ENCODE results near the gene ITGB4.

DNA sequence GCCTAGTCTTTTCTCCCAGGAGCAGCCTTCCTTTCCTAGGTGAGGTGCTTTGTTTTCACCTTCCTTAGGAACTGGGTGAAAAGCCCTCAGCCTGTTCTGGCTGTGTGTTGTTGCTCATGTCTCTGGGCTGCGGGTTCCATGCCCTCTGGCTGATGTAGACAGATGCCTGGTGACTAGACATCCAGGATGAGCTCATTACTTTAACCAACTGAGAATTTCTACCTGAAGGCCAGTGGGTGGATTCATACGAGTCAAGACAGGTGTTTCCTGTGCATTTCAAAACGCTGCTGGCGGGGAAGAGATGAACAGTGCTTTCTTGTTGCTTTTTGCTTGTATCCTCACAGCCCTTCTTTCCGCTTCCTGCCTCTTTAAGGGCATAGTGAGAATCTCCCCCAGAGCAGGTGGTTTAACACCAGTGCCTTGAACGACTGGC, 31.8 kb upstream of the ITGB4 start:
- TF ChIP-seq, protein P1, sequence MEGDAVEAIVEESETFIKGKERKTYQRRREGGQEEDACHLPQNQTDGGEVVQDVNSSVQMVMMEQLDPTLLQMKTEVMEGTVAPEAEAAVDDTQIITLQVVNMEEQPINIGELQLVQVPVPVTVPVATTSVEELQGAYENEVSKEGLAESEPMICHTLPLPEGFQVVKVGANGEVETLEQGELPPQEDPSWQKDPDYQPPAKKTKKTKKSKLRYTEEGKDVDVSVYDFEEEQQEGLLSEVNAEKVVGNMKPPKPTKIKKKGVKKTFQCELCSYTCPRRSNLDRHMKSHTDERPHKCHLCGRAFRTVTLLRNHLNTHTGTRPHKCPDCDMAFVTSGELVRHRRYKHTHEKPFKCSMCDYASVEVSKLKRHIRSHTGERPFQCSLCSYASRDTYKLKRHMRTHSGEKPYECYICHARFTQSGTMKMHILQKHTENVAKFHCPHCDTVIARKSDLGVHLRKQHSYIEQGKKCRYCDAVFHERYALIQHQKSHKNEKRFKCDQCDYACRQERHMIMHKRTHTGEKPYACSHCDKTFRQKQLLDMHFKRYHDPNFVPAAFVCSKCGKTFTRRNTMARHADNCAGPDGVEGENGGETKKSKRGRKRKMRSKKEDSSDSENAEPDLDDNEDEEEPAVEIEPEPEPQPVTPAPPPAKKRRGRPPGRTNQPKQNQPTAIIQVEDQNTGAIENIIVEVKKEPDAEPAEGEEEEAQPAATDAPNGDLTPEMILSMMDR (IDR thresholded peaks at IDR 0.05): no peak
- TF ChIP-seq POLR2A (IDR thresholded peaks at IDR 0.05) (no peak), EP300 (IDR thresholded peaks at IDR 0.05) (no peak)

Data from tibial nerve (tissue), 4 donors.